Adrenal gland (tissue), 5 donors: ENCODE results near the gene RBM28.

Experiments
- CTCF ChIP-seq, 6 experiments: fragments of 450-650 bp in 4 of 6; fragments of 200-600 bp in 2 of 6; sonication (generic) in 1 of 6; IDR thresholded peaks; 1 replicate in 5 of 6; 2 replicates in 1 of 6; pipeline versions ENCODE4 v1.5.1 to v1.8.0; 2016 to 2021; ENCODE audit warnings: antibody characterized with exemption in 6 of 6, mild to moderate bottlenecking in 2 of 6, moderate library complexity in 1 of 6
- POLR2A ChIP-seq, 2 donors: fragments of 450-650 bp; IDR thresholded peaks; one replicate each; pipeline ENCODE4 v1.6.1; 2017; ENCODE audit warnings: antibody characterized with exemption in 2 of 2, mild to moderate bottlenecking in 2 of 2, moderate library complexity in 1 of 2
- donor health status: DM: no; HTN: no; CAD: no.

GRCh38 chr7:128352153-128352537, 8.4 kb upstream of the RBM28 start:
- TF ChIP-seq CTCF (IDR thresholded peaks at IDR 0.05) = peak; percentile 26 to 75 (median 50)
- no peak for TF ChIP-seq POLR2A (IDR thresholded peaks at IDR 0.05)
